Measurements from ENCODE around the gene CWF19L2.

The CWF19L2 gene

DNA sequence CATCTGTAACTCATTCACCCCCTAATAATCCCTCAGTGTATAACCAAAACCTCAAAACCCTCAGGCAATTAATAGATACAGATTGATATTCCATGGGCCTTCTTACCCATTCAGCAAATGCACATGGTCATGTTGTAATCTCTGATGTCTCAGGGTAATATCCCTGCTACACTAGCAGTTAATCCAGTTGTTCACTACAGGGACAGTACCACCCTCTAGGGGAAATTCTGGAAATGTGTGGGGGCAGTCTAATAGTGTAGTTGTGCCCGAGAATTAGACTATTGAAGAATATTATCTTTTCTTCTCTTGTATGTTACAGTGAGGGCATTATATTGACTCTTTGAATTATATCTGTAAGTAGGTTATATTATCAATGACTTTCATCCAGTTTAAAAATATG is 175.4 kb downstream of the CWF19L2 start:
- Histone ChIP-seq H3K9me3 (ENCODE audit: control insufficient read depth, insufficient read depth, low read length) (no peaks in the 10 kb centered on the region), H3K4me1 (ENCODE audit: control insufficient read depth, low read length) (no peaks in the 10 kb centered on the region), H3K27me3 (ENCODE audit: control insufficient read depth, low read length) (no peaks in the 10 kb centered on the region), H3K79me2 (ENCODE audit: control insufficient read depth, low read length) (no peaks in the 10 kb centered on the region), H3K4me3 (ENCODE audit: low read length) (no peak overlapping the region), H3K4me2 (ENCODE audit: low read length) (no peak overlapping the region), H3K27ac (ENCODE audit: low read depth, low read length) (no peak overlapping the region), H3K9me2 (replicated peaks; ENCODE audit: control insufficient read depth, low read length) (no peaks in the 10 kb centered on the region), H4K20me1 (ENCODE audit: control insufficient read depth, insufficient read depth, low read depth, low read length) (no peaks in the 10 kb centered on the region), H3K36me3 (ENCODE audit: control insufficient read depth, low read length) (no peaks in the 10 kb centered on the region), H3F3A (ENCODE audit: control insufficient read depth, insufficient read depth) (no peaks in the 10 kb centered on the region)
- TF ChIP-seq, protein P1, sequence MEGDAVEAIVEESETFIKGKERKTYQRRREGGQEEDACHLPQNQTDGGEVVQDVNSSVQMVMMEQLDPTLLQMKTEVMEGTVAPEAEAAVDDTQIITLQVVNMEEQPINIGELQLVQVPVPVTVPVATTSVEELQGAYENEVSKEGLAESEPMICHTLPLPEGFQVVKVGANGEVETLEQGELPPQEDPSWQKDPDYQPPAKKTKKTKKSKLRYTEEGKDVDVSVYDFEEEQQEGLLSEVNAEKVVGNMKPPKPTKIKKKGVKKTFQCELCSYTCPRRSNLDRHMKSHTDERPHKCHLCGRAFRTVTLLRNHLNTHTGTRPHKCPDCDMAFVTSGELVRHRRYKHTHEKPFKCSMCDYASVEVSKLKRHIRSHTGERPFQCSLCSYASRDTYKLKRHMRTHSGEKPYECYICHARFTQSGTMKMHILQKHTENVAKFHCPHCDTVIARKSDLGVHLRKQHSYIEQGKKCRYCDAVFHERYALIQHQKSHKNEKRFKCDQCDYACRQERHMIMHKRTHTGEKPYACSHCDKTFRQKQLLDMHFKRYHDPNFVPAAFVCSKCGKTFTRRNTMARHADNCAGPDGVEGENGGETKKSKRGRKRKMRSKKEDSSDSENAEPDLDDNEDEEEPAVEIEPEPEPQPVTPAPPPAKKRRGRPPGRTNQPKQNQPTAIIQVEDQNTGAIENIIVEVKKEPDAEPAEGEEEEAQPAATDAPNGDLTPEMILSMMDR (IDR thresholded peaks at IDR 0.05; ENCODE audit: low read depth, low read length, poor library complexity, severe bottlenecking): no peak
- TF ChIP-seq EZH2phosphoT487 (IDR thresholded peaks at IDR 0.05; ENCODE audit: borderline replicate concordance, low read length): no peak

Data from DOHH2 (cell line).